NCI-H146 treated with DMSO at 0.1 percent for 48 hours (cell line): ENCODE data around the gene SEMA3G.

Experiments used
- DNase-seq: peaks from one replicate; lab custom pipeline; 2025; ENCODE audit not compliant: unreplicated experiment; lab: John Stamatoyannopoulos, UW

The SEMA3G gene

DNA sequence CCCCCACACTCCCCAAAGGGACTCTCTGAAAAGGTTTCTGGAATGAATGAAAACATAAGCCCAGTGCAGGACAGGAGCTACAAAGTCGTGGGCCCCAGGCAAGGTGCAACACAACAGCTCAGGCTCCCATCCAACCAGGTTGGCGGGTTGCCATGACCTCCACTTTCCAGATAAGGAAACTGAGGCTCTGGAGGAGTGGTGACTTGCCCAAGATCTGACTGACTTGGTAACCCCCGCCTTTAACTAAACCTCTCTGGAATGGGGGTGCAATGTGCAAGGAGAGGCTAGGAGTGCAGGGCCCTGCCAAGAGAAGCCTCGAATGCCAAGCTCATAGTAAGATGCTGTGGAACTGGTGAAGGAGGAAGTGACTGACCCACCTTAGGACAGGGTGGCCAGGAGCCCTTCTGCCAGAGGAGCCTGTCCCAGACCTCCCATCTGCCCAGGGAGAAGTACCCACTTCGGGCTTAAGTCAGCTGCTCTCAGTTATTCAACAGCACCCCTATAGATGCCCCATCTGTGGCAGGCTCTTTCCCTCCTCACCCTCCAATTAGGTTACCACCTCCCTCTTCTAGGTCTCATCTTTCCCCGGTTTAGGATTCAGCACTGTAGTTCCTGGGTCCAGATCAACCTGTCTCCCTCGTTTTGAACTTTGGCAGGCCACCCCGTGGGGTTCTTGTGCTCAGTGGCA is 9.5 kb upstream of the SEMA3G start:
- DNase-seq: no peak

DNA sequence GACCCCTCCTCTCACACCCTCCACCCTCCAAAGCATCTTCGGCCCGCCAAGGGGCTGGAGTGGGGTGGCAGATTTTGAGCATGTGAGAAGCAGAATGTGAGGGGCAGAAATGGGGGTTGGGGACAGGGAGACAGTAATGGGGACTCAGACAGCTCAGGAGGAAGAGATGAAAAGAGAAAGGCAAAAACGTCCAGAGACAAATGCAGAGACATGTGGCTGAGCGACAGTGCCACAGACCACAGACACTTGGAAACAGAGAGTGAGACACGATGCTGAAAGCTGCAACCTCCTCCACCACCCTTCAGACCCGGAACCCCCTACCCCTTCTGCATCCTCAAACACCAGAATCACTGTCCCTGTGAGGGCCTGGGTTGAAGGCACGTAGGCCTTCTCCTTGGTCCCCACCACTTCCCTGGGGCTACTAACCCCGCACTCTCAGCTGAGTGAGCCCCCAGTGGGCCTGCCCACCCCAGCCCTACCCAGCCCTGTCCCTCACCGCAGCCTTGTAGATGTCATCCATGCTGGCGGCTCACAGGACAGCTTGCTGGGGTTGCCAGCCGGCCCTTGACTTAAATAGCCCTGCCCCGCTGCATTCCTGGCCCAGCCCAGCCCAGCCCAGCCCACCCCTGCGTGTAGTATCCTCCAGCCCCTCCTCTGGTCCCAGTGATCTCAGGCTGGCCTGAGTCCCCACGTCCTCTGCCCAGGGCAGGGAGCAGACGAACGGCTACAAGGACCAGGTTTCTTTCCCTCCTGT is 8.8 kb upstream of the SEMA3G start, which contains the start of gene TNNC1:
Gene TNNC1, minus strand, starts transcription at position 546 of the 754 bp plus-strand sequence. Its CDS starts 26 bp downstream, at position 520.
- DNase-seq: no peak

DNA sequence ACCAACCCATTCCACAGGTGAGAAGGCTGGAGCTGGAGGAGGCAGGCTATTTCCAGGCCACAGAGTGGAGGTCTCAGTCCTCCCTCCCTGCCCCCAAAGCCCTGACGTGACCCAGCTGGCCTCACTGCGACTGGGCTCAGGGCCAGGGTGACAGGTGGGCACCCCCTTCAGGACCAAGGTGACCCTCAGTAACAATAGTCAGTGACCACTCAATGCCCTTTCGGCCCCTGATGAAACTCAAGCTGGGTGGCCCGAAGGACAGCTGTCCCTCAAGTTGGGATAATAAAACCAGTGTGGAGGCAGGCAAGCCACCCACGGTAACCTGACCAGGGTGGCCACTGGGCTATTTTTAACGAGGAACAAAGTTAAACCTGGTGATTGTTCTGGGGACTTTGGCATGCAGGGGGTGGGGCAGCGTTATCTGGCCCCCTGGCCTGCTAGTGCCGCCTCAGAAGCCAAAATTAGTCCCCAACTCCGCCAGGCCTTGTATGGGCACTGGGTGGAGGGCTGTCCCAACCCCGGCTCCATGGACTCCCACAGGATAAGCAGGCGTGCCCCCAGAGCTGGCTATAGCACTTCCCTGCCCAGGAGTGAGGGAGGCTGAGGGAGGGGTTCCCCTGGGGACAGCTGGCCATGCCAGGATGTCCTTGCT is 7.8 kb upstream of the SEMA3G start:
- DNase-seq: no peak

DNA sequence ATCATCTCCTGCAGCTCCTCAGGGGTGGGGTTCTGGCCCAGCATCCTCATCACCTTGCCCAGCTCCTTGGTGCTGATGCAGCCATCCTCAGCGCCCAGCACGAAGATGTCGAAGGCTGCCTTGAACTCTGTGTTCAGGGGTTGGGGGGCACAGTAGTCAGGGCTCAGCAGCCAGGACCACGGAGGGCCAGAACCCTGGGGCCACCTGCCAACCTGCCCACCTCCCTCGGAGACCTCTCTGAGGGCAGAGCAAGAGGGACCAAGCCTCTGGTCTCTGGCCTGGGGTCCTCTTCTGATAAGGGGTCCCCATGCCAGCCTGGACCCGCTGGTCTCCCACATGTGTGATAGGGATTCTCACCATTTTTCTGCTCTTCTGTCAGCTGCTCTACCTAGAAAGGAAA is 7.2 kb upstream of the SEMA3G start:
- DNase-seq: no peak

DNA sequence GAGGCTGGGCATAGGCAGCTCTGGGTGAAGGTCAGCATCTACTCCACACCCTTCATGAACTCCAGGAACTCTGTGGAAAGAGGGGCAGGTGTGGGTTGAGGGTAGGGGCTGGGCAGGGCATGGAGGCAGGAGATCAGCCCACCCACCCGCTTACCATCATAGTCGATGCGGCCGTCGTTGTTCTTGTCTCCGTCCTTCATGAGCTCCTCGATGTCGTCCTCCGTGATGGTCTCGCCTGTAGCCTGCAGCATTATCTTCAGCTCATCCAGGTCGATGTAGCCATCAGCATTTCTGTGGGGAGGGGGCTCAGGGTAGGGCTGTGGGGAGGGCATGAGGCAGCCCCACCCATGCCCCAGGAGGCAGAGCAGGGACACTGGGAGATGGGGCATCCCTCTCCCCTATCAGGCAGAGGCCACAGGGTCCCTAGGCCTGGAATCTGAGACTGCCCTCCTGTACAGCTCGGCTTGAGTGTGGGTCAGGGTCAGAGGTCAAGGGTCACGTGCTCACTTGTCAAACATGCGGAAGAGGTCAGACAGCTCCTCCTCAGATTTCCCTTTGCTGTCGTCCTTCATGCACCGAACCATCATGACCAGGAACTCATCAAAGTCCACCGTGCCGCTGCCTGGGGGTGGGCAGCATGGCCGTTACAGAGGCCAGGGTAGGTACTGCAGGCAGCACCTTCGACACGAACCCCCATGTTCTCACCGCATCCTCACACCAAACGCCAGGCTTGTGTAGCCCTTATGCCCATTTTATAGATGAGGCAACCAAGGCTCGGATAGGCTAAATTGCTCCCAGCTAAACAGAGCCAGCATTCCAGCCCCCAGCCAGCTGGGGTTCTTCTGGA is 6.6 kb upstream of the SEMA3G start:
- DNase-seq: no peak

DNA sequence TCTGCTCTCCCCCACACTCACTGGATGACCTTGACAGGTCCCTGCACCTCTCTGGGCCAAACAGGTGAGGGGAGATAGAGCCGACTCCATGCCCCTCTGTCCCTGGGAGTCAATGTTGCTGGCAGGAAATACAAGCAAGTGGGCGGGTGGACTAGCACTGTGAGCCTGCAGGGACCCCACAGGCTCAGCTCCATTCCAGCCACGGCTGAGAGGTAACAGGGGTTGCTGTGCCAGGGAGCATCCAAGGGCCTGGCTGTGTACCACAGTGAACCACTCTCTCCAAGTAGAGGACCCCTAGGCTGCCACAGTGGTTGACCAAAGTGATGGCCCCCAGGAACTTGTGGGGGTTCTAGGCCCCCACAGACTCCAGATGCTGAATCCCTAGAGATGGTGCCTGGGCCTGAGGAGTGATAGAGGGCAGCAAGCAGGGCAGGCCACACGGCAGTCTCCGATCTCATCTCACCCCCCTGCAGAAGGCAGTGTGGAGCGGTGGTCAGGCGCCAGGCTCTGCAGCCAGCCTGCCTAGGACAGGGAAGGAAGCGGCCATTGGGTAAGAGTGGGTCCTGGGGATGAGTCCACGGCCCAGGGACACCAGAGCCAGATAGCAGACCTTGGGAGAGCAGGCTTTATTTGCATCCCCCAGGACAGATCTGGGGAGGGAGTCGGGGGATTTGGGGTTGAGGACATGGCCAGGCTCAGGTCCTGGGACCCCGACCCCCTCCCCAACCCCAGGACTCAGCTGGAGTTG is 5.8 kb upstream of the SEMA3G start:
- no peak for DNase-seq

DNA sequence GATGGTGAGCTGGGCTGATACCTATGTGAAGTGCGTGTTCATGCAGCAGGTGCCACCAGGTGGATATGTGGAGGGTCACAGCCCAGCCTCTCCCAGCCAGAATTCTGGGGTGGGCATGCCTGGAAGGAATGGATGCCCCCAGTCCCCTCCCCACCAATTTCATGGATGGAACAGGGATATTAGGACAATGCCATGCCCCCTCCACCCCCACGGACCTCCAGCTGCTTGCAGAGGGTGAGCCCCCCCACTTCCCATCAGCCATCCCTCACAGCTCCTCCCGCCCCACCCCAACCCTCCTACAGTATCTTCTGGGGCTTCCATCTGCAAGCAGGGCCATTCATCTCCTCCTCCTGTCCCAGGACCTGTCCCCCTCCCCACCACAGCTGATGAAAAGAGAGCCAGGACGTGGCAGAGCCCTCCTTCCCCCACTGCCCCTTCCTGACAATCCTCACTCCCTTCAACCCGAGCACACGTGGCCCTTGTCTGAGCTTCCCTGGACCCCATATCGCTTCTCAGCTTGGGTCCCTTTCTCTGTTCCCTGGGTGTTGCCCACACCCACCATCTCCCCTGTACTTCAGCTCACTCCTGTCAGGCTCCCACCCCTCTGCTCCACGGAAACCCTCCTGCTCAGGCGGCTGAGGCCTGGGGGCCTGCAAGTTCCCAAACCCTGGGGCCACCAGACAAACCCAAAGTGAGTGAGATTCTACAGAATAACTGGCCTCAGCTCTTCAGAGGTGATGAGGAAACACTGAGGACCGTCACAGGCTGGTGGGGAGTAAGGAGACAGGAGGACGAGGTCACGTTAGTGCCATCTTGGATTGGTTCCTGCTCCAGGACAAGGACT is 2.8 kb upstream of the SEMA3G start:
- DNase-seq: no peak

DNA sequence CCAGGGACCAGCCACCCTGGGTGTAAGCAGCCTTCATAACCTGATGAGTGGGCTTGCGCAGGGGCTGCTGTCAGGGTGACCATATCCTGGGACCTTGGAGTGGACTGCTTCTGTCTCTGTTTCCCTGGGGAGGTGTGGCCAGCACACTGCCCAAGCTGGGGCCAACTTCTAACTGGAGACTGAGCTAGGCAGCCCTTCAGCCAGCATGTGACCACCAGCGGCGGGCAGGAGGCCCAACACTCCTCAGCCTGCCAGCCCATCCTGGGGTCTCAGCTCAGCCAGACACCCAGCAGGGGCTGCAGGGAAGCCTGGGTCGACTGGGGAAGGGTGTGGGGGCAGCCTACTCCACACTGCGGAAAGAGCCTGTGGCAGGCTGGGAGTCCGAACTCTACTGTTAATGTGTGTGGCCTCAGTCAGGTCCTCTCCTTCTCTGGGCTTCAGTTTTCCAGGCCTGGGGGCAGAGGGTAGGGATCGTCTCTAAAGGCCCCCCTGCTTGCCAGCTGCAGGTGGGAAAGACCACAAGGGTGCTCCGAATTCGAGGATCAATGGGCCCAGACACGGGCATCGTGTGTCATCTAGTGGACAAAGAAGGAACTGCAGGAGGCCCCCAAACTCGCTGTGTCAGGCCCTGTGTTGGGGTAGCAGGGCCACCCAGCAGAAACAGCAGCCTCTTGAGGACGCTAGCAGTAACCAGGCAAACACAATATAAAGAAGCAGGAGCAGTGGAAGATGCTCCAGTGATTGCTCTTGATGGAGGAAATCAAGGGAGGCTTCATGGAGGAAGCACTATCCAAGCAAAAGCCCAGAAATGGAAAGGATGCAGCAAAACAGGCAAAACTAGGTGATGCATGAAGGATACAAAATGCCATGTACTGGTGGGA is 2.0 kb upstream of the SEMA3G start:
- DNase-seq: no peak

DNA sequence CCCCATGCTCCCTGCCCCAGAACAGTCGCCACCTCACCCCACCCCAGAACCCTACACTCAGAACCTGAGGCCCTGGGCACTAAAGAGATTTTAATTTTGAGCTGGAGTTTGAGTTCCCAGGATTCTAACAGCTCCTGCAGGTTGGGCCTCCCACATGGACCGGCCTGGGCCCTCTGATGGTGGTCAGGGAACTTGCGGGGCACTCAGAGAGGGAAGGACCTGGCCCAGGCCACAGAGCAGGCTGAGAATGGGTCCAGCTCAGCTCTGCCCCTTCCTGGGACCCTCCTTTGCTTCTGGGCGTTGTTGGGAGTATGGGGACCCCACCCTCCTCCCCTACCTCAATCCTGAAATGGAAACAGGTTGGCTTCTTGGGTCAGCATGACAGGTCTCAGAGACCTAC is 1.1 kb upstream of the SEMA3G start:
- no peak for DNase-seq

DNA sequence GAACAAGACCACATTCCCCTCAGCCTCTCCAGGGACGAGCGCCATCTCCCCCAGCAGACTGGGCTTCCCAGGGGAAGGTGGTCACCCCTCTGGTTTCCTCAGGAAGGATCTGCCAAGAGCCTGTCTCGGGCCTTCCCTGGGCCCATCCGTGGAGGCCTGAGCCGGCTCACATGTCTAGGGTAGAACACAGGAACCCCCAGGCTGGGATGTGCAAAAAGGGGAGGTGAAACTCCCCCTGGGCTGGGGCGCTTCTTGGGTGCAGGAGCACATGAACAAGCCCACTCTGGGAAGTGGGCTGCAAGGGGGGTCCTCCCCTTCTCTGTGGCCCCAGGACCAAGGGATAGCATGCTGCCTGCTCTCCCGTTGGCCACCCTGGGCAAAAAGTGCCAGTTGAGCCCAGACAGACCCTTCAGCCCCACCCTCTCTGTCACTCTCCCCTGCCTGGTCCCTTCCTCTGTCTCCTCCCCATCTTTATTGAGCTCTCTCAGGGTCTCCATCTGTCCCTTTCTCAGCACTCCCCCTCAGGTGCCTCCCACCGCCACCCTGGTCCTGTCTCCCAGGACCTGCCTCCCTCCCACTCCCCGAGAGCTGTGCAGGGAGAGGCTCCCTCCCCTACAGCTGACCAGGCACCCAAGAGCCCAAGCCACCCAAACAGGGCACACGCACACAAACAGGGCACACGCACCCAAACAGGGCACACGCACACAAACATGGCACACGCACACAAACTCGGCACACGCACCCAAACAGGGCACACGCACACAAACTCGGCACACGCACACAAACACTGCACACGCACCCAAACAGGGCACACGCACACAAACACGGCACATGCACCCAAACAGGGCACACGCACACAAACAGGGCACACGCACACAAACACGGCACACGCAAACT is 864 bp downstream of the SEMA3G start:
- no peak for DNase-seq

DNA sequence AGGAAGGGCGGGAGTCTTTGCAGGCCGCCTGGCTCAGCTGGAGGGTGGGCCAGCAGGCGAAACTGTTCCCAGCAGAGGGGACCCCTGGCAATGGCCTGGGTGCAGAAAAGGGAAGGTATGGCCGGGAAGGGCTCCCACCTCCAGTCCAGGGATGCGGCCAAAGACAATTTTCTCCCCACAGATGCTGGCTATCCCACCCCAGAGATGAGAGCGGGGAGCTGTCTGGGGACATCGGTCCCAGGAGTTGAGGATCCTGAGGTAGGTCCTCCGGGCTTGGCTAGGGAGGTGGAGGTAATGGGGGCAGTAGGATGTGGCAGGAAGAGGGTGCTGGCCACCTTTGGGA is 1.7 kb downstream of the SEMA3G start:
- DNase-seq: no peak

DNA sequence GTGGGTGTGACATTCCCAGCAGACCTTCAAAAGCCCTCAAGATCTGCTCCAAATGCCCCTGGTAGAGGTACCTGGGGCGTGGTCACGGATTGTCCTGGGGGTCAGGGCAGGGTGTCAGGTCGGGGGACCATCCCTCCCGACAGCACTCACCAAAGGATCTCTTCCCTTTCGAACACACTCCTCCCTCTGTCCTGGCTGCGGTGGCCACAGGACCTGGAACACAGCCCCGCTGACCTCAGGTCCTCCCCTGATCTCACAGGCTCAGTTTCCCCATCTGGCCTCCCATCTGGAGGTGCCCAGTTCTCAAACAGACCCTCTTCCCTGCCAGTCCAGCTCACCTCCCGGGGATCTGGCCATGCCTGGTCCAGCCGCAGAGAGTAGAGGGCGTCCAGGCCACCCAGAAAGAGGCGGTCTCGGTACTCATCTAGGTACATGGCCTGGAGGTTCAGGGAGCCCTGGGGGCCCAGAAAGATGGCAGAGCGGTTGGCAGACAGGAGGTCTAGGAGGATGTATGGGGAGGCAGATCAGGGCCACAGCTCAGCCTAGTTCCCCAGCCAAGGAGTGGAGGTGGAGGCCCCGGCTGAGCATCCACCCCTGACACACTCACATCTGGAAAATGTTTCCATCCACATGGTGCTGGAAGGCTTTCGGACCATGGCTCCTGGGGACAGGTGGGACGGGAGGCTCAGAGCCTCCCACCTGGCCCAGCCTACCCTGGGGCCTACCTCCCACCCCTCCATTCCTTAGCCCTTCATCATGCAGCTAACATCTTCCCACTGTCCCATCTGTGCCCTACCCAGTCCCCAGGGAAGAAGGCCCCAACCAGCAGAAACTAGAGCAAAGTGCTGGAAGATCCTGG is 2.3 kb downstream of the SEMA3G start:
- no peak for DNase-seq

DNA sequence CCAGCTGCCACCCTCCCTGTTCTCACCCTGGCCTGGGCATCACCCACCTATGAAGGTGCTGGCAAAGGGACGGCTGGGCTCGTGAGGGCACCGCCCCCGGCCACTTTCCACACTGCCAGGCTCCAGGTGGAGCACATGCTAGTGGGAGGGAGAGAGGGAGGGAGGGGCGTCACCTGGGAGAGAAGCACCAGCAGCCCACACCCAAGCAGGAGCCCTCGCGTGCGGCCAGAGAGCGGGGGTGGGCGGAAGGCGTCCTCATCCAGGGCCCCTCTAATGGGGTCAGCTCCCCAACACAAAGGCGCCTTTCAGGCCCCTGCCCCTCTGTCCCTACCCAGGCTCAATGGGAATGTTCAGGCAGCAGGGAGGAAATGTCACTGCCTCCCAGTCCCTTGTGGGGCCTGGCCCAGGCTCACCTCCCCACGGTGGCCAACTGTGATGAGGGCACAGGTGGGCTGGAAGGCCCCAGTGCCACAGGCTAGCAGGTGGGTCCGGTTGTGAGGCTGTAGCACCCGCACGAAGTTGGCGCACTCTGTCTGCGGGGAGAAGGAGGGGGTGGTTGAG is 3.1 kb downstream of the SEMA3G start:
- no peak for DNase-seq

DNA sequence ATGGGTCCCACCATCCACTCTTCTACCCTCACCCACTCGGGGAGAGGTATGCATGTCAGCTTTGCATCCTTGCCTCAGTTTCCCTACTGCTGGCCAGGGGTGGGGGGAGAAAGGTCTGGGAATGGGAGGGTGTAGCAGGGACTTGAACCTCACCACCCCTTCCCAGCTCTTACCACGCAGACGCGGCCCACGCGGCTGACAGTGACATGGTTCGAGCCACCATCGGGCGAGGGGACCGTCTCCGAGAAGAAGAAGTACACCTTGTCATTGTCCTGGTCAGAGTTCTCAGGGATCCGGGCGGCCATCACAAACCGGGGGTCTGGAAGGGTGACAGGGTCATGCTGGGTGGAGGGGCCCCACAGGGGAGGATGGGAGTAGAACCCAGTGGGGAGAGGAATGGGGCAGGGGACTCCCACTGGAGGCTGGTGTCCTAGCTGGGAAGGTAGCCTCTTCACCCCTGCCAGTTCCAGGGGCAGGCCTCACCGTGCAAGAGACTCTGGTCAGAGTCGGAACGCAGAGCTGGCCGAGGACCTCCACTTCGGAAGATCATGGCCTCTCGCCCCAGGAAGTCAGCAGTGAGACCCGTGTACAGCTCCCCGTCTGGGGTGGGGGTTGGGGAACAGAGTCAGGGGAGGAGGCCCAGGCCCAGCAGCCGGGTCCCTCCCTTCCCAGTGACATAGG is 3.7 kb downstream of the SEMA3G start:
- no peak for DNase-seq

DNA sequence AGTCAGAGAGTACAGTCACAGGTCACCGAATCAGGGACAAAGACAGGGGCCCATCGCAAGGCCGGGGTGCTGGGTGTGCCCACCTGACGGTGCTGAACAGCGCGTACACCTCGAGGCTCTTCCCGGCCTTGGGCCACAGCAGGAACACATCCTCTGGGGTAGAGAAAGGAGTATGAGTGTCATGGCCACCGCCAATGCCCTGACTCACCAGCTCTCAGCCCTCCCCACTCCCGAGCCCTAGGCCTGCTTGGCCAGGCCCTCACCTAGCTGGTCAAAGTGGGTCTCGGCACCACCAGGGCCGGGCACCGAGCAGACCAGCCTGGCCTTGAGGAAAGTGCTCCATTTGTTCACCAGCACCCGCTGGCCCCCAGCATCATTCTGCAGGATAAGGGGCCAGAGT is 4.2 kb downstream of the SEMA3G start:
- DNase-seq: no peak

DNA sequence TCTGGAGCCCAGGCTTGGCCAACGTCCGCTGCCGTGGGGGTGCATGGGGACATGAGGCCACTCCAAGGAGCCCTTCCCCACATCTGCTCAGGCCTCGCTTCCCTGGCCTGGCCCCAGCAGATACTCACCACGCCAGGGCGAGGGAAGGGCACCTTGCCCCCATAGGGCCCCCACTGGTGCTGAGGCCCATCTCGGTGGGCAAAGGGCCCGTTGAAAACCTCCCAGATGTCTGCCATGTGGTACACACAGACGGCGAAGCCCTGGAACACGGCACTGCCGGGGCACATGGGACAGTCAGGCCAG is 4.7 kb downstream of the SEMA3G start:
- DNase-seq: no peak
